ENCODE data around the gene COL6A3. TPM values are rescaled to one million over a fixed set of nuclear protein-coding genes. Genes with fewer than 3 reads are reported as not detected.

COL6A3 gene
- total RNA-seq, 1 experiment from 2014 or later: 1.2 TPM

- TF ChIP-seq MAX (IDR thresholded peaks at IDR 0.05) (peak; percentile 44; the same call in 1 of the 2 replicates), TCF7L2 (IDR thresholded peaks at IDR 0.05; ENCODE audit: borderline replicate concordance, extremely low read depth, insufficient read depth, insufficient read length) (no peak), ZBTB33 (IDR thresholded peaks at IDR 0.05; ENCODE audit: extremely low read depth, insufficient replicate concordance, low read length) (no peak), CBX3 (IDR thresholded peaks at IDR 0.05; ENCODE audit: low read depth) (no peak), ZNF274 (IDR thresholded peaks at IDR 0.05; ENCODE audit: low read depth, low read length) (no peak)
- peak overlapping the region; percentile 59 for H3K4me2 ChIP-seq (ENCODE audit: low read length)
- H3K27me3 ChIP-seq (ENCODE audit: insufficient read depth, low read length): no peaks in the 10 kb centered on the region
- peak; percentile 80 for ATAC-seq
- H3K9me2 ChIP-seq (ENCODE audit: insufficient read depth): no peaks in the 10 kb centered on the region
- ChIA-PET RAD21 (ENCODE audit: low non-redundant PET in 1 of 2, low total read pairs in 2 of 2, uncharacterized antibody in 2 of 2, unreplicated experiment in 2 of 2) (no interaction called here), POLR2A (no interaction called here), CTCF (interaction anchor here (1.3 kb wide), 1 partner anchor 15 kb away, joined by 3 read pairs; no protein-coding TSS in a partner anchor)
- H3K9ac ChIP-seq (ENCODE audit: low read length): no peak overlapping the region
- H3K4me3 ChIP-seq (replicated peaks in 1 of 2; ENCODE audit: low read depth in 1 of 2, low read length in 2 of 2): peak overlapping the region in 1 of 2 experiments; percentile 7; a peak in 1 of 4 replicates
- intact Hi-C loops (cut with micrococcal nuclease): no loop called here
- no peak overlapping the region for H3K27ac ChIP-seq (ENCODE audit: low read depth, low read length)
- H4K20me1 ChIP-seq (ENCODE audit: insufficient read depth): no peaks in the 10 kb centered on the region
- no peaks in the 10 kb centered on the region for H3K79me2 ChIP-seq (ENCODE audit: insufficient read depth, low read length)
- no TSS peak for BruUV-seq (replicated peaks)
- no peaks in the 10 kb centered on the region for H3K36me3 ChIP-seq (ENCODE audit: control insufficient read depth in 1 of 2, insufficient read depth in 2 of 2, low read length in 2 of 2)
- no peak for DNase-seq (ENCODE audit: low read depth, low spot score)
- H3K9me3 ChIP-seq (ENCODE audit: control insufficient read depth in 1 of 2, insufficient read depth in 1 of 2, low read depth in 1 of 2, low read length in 2 of 2): no peaks in the 10 kb centered on the region
- H2AFZ ChIP-seq (ENCODE audit: low read depth, low read length, poor library complexity, severe bottlenecking): peak overlapping the region; percentile 80
- peaks cover 3 to 30% of the 10 kb centered on the region in 2 experiments; a peak in 3 of 4 replicates for H3K4me1 ChIP-seq (ENCODE audit: control insufficient read depth in 1 of 2, insufficient read depth in 2 of 2, low read length in 2 of 2)
Observed at GRCh38 chr2:237456200-237456843, 42.4 kb upstream of the COL6A3 start.
